Measurements from ENCODE around the gene PRPF38A.
"Not testable (repeated sequence)": the region's sequence is repeated elsewhere in the genome, so short reads cannot be mapped to it uniquely, and the experiment has no call there.

The PRPF38A gene, protein sequence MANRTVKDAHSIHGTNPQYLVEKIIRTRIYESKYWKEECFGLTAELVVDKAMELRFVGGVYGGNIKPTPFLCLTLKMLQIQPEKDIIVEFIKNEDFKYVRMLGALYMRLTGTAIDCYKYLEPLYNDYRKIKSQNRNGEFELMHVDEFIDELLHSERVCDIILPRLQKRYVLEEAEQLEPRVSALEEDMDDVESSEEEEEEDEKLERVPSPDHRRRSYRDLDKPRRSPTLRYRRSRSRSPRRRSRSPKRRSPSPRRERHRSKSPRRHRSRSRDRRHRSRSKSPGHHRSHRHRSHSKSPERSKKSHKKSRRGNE

DNA sequence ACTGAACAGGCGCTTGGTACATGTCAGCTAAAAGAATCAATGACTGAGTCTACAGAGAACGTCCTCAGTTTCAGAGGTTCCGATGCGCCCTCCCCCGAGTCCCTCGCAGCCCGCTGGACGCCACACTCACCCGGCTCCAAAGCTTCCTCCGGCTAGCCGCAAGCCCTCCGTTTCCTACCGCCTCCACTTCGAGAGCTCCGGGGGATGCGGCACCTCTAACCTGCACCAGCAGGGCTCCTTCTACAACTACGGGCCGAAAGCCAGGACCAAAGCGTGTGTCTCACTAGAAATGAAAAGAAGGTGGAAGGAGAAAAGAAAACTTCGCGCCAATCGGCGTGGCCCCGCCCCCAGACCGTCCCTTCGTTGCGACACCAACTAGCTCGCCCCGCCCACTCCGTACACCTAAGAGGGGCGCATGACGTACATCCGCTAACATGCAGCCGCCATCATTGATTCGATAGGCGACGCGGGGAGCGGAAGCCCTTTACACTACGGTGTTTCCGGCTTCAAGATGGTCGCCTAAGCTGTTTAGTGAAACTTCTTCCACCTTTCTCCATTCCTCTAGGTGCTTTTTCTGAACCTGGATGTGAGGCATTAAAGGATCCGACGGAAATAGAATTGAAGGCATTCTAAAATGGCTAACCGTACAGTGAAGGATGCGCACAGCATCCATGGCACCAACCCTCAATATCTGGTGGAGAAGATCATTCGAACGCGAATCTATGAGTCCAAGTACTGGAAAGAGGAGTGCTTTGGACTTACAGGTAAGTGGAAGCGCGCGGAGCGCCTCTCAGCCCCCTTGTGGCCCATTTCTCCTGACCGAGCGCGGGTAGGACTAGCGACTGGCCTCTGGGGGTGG lies at the start of gene PRPF38A, which contains the start of gene ORC1:
PRPF38A (plus strand) TSS at position 487 of the 859 bp plus-strand sequence; CDS start at position 635, 148 bp downstream.
ORC1 (minus strand) TSS at position 308 of the 859 bp plus-strand sequence. CDS start 2,200 bp downstream, outside the sequence.
- peak; percentile 99 for DNase-seq (ENCODE audit: low spot score)

DNA sequence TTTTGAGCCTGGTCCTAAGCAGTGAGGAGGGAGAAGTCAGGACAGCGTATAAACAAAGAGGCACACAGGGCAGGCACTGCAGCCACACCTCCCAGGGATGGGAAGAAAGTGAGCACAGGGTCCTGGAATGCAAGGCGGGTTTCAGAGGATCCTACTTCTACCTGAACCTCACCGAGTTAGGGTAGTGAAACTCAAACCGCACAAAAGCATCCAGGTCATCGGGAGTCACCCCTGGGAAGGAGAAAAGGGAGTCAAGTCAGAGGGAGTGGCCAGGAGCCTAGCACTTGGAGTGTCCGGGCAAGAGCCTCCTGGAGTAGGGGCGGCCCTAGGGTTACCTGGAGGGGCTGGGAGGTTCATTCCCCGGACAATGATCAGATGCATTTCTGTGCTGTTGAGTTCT lies 49.0 kb upstream of the PRPF38A start:
- no peak for DNase-seq (ENCODE audit: low spot score)

DNA sequence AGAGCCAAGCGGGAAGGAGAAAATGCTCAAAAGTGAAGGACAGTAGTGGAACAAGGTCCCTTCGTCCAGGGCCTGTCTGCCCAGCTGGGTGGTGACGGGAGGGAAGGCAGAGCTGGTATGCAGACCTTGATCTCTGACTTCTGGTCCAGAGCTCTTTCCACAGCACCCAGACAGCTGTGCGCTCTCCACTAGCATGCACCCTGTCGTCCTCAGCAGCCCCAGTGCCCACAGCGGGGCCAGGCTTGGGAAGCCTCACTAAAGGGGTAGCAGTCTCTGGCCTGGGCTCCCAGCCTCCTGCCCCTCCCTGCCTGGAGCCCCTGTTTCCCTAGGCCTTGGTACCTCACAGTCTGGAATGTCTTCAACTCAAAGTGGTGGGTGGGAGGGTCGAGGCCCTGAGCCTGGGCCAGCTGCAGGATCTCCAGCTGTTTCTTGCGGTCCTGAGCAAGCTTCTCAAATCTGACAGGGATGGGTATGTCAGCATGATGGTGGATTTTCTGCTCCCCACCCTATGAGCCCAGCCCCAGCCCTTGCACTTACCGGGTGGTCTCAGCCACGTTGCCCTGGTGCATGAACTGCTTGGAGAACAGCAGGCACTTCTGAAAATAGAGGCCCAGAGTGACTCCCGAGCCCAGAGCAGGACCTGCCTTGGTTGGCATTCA lies 48.4 kb upstream of the PRPF38A start:
- DNase-seq (ENCODE audit: low spot score) = no peak

DNA sequence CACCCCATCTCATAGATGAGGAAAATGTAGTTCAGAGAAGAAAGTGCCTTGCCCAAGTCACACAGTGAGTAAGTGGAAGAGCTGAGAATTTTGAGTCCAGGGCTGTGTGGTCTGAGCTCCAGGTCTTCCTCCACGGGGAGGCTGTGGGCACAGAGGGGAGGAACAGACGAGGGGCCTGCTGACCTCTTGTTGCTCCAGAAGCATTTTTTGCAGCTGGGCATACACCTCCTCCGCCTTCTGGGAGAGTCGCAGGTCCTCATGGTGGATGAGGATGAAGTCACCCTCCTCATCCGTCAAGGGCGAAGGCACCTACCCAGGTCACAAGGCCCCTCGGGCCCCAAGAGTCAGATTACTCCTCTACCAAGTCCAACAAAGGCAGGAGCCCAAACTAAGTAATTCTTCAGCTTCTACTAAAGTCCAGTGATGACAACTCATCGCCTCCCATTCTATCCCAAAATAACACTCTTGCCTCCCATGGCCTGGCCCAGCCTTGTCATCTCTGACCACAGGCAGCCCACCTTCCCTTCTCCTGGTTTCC lies 47.5 kb upstream of the PRPF38A start:
- DNase-seq (ENCODE audit: low spot score) = no peak

DNA sequence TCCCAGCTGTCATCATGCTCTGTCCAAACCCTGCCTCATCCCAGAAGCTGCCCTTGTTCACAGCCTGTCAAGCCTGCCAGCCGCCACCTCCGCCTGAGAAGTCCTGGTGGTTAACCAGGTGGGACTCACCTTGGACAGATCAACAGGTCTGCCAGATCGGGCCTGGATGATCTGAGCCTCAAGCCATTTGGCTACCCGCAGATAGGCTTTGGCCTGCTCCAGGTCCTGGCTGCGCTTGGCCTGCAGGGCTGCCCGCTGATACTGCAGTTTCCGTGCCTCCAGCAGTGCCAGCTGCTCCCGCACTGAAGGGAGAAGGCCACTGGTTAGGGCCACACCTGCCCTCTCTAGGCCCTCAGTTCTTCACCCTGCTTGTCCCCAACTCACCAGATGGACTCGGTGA lies 47.0 kb upstream of the PRPF38A start:
- DNase-seq (ENCODE audit: low spot score) = no peak

DNA sequence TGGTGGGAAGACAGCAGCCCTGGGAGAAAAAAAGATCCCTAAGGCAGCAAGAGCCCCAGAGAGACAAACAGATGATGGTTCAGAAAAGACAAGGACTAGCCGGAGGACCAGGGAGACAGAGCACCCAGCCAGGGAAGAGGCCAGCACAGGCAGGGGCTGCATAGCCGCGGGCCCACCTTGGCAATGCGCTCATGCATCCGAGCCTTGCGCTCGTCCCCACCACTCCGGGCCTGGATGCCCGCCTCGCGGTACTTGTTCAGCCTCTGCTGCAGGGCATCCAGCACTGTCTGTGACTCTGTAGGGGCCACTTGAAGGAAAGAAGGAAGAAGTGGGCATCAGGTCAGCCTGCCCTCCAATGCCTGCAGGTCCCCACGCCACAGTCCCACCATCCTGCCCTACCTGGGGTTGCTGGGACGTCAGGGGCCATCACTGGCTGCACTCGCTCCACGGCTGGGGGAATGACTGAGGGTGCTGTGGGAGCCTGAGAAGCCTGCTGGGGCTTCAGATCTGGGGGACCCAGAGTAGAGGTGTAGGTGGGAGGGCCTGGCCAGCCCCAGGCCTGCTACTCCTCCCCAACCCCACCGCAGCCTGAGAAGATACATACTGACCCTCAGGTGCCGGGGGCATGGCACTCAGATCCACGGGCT lies 45.4 kb upstream of the PRPF38A start:
- no peak for DNase-seq (ENCODE audit: low spot score)

DNA sequence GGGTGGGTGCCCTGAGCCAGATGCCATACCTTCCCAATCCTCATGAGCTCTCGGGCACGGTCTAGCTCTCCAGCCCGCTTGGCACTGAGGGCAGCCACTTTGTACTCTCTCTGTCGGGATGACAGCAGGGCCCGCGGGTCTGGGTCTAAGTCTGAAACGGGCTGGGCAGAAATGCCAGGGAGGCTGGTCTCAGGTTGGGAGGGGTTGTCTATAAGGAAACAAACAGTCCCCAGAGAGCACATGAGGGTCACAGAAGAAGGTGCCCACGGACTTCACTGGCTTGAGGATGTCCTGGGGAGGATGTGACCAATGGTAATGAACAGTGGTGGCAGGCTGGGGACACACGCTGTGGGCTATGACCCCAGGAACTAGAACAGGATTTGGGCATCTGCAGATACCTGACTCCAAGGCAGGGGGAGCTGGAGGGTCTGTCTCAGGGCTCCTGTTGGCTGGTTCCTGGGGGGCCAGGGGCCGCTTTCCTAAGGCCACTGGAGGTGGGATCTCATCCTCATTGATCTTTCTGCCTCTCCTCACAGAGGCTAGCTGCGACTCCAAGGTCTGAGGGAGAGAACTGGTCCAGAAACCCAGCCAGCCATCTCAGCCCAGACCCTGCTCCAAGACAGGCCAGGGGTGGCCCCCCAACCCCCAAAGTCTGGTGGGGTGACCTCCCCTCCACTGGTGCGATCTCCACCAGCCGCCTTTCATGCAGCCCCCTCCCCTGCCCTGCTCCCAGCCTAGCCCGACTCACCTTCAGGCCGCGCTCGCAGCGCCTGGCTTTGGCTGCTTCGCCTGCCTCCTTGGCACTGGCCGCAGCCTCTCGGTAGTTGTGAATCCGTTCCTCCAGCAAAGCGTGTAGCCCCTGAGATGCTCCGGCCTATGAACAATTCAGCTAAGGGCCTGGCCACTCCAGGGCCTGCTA lies 44.5 kb upstream of the PRPF38A start:
- DNase-seq (ENCODE audit: low spot score) = no peak

DNA sequence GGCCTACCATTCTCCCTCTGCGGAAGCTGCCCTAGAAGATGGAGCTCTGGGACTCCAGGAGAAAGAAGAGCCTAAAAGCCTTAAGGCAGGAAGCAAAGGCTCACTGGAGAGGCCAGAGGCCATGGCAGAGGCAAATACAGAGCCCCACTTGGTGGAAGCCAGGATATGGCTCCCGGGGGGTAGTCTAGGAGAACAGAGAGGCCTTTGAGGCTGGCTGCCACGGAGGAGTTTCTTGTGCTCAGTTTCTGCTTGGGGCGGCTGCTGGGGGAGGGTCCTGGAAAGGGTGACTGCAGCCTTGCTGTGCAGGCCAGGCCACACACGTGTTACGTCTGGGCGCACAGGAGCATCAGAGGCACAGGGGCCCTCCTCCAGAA lies 43.8 kb upstream of the PRPF38A start:
- no peak for DNase-seq (ENCODE audit: low spot score)

DNA sequence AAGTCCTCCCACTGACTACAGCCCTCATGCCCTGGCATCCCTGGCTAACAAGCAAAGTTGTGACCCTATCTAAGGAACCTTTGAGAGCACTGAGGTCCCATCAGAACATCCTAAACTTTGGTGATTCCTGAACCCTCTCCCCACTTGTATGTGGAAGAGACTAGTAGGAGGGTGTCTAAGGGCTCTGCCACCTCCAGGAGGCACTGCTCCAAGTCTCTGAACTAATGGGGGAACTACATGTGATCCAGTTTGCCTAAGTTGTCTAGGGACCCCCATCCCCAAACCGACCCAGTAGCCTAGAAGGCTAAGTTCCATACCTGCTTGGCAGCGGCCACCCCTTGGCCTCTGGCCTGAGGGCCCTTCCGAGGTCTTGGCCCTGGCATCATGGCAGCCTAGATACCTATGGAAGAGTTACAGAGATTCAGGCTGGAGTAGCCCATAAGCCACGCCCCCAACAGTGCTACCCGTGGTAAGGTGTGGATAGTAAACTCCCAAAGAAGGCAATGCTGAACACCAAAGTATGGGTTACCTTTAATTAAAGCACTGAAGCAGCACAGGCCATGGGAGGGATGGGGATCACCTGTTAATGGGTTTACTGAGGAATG lies 40.1 kb upstream of the PRPF38A start:
- DNase-seq (ENCODE audit: low spot score) = no peak

DNA sequence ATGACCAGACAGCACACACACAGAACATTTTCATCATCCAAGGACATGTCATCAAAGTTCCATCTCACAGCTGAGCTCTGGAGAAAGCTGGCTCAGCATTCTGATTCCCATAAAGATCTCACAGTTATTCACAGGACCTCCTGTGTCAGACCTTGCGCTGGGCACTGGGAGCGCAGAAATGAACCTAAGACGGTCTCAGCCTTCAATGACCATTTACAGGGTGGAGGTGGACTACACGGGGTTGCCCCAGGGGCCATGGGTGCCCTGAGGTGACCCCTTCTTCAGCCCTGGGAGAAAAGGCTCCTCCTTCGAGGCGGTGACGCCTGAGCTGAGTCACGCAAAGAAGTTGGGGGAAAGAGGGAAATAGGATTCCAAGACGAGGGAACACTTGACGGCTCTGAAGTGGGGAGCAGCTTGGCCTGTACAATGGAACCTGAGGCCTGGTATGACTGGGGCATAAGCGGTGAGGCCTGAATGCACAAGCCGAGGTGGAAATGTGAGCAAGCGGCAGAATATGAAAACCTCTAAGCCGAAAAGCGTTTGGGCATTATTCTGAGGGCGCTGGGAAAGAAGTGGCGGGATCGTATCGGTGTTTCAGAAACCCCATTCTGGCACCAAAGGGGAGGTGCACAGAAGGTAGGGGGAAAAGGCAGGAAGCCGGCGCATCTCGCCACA lies 39.2 kb upstream of the PRPF38A start:
- DNase-seq (ENCODE audit: low spot score) = peak; percentile 76

DNA sequence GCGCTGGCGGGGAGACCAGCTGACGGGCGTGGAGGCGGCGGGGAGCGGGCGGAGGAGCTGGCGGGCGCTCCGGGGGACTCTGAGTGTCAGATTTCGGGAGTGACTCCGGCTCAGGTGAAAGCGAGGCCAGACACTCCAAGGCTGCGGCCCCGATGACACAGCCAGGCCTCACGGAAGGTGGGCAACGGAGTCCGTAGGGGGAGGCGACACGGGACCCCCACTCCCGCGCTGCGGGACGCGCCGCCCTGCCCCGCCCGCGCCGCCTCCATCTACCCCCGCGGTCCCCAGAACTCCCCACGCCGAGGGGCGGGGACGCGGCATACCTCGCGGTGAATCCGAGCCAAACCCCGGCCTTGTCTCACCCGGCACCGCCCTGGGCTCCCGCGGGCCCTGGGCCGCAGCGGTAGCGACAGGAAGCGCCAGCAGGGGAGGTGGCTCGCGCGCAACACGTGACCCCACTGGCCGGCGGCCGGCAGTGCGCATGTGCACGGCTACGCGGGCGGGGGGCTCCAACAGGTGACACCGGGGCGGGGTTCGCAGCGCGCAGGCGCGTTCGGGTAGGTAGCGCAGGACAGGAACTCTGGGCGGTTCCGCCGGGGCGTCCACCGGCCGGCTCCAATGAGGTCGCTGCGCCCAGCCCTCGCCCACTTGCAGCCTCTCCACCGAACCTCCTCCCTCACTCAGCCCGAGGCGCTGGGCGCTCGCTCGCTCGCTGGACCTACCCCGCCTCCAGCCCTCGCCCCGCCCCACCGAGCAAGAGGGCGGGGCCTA lies 38.5 kb upstream of the PRPF38A start, which contains the start of gene CC2D1B:
CC2D1B (minus strand) TSS at position 460 of the 771 bp plus-strand sequence. CDS start 1,585 bp downstream, outside the sequence.
- peak; percentile 99 for DNase-seq (ENCODE audit: low spot score)

DNA sequence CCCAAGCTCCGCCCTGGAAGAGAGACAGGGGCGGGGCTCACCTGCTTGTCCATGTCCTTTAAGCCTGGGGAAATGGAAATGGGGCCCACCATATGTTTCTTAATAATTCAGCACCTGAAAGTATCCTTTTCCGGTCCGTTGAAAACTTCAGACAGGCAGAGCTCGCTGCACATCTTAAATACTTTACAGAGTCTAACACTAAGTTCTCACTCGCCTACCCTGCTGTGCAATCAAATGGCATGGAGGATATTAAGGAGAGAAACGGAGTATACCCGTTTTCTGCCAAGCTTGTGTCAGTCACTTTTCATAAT lies 37.9 kb upstream of the PRPF38A start:
- DNase-seq (ENCODE audit: low spot score) = no peak

DNA sequence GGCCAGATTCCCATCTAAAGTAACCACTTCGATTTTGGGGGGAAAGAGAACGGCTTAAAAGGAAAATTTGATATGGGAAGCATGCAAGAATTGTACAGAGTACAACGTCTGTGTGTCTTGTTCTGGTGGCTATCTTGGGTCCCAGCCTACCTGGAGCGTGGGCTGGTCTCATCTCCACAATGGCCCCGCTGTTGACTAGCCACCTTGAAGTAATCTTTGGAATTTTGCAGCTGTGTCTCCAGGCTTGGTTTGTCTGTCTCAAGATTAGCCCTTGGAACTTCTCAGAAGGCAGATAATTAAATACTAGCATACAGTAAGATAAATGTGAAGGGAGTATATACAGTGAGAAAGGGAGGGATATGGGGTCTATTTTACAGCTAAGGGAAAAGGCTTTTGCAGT lies 37.1 kb upstream of the PRPF38A start:
- DNase-seq (ENCODE audit: low spot score) = no peak

DNA sequence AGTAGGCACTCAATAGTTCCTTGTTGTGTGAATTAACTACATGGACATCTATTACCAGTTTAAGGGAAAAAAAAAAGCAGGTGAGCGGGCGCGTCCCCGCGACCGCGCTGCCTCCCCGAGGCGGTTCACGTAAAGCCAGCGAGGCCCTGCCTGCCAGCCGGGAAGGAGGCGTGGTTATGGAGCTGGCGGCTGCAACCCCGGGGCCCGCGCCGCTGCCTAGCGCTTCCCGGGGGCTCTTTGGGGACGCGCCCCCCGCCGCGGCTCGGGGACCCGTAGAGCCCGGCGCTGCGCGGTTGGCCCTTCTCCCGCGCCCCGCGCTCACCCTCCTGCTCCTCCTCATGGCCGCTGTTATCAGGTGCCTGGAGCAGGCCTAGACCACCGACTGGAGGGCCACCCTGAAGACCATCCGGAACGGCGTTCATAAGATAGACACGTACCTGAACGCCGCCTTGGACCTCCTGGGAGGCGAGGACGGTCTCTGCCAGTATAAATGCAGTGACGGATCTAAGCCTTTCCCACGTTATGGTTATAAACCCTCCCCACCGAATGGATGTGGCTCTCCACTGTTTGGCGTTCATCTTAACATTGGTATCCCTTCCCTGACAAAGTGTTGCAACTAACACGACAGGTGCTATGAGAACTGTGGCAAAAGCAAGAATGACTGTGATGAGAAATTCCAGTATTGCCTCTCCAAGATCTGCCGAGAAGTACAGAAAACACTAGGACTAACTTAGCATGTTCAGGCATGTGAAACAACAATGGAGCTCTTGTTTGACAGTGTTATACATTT lies 35.8 kb upstream of the PRPF38A start:
- peak; percentile 34 for DNase-seq (ENCODE audit: low spot score)

DNA sequence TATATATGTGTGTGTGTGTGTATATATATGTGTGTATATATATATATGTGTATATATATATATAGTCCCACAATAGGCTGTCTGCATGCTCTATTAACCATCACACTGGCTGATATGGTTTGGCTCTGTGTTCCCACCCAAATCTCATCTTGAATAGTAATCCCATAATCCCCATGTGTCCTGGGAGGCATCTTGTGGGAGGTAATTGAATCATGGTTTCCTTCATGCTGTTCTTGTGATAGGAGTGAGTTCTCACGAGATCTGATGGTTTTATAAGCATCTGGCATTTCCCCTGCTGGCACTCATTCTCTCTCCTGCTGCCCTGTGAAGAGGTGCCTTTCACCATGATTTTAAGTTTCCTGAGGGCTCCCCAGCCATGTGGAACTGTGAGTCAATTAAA lies 34.6 kb upstream of the PRPF38A start:
- DNase-seq (ENCODE audit: low spot score) = not testable (repeated sequence)

DNA sequence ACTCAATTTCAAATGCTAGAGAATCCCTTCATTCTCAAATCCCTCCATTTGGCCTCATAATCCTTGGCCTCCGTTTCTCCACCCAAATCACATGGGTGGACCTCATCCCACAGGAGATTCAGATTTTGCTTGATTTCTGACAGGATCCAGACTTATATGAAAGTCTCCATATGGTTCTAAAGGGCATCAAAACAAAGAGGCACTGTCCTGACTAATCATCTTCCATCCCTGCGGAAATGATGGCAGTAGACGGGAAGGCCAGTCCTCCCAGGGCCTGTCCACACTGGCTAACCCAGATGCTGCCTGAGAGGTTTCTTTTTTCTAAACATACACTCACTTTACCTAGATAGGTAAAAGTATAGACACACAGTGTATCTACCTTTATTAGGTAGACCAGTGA lies 19.0 kb upstream of the PRPF38A start:
- DNase-seq (ENCODE audit: low spot score) = no peak

DNA sequence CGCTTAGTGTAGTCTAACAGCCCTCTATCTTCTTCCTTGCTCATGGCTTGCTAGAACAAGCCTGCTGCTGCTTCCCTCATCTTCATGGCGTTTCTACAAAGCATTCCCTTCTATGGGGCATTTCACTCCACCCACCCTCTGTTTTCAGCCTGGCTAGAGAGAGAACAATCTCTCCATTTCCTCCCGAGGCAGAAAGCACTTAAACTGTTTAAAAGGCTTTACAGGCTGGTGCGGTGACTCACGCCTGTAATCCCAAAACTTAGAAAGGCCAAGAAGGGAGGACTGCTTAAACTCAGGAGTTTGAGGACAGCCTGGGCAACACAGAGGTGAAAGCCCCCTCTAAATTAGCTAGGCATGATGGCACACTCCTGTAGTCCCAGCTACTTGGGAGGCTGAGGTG lies 17.9 kb upstream of the PRPF38A start:
- DNase-seq (ENCODE audit: low spot score) = no peak

DNA sequence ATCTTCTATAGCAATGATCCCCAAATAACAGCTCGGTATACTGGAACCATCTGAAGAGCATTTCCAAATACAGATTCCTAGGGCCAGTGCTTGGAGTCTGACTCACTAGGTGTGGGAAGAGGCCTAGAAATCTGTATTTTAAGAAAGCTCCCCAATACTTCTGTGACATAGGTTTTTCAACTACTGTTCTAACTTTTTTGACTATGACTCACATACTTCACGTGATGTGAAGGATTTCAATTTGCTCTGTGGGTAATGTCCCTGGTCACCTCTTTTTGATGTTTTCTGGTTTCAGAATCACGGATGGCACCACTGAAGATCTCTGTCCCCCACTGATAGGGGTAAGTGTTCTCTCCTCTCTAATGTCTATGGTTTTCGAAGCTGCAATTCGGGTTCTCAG lies 11.2 kb upstream of the PRPF38A start:
- DNase-seq (ENCODE audit: low spot score) = no peak
